GM21619 (cell line): Measurements from ENCODE around the gene FRMD4B.
"Not testable (repeated sequence)": the region's sequence is repeated elsewhere in the genome, so short reads cannot be mapped to it uniquely, and the experiment has no call there.

Experiments used
- ATAC-seq: cut with Tn5 transposase; IDR thresholded peaks from one replicate; pipeline ENCODE4 v1.9.1; 2021; ENCODE audit not compliant: unreplicated experiment

FRMD4B gene

GRCh38 chr3:69290430-69290829 is 95.5 kb downstream of the FRMD4B start:
- no peak for ATAC-seq

GRCh38 chr3:69290006-69290405 is 95.9 kb downstream of the FRMD4B start:
- no peak for ATAC-seq

- no peak for ATAC-seq
Observed at GRCh38 chr3:69288161-69288895, 97.6 kb downstream of the FRMD4B start.

- ATAC-seq = no peak
Observed at GRCh38 chr3:69283913-69284611, 101.8 kb downstream of the FRMD4B start.

GRCh38 chr3:69283496-69283895 is 102.4 kb downstream of the FRMD4B start:
- ATAC-seq = no peak

GRCh38 chr3:69282181-69282580 is 103.7 kb downstream of the FRMD4B start:
- no peak for ATAC-seq

- ATAC-seq = not testable (repeated sequence)
Observed at GRCh38 chr3:69277403-69277802, 108.5 kb downstream of the FRMD4B start.

GRCh38 chr3:69276884-69277283 is 109.0 kb downstream of the FRMD4B start:
- ATAC-seq = no peak

- ATAC-seq = not testable (repeated sequence)
Observed at GRCh38 chr3:69276191-69276590, 109.7 kb downstream of the FRMD4B start.

GRCh38 chr3:69273896-69274295 is 112.0 kb downstream of the FRMD4B start:
- no peak for ATAC-seq

- ATAC-seq = no peak
Observed at GRCh38 chr3:69272556-69272955, 113.3 kb downstream of the FRMD4B start.

GRCh38 chr3:69271098-69271497 is 114.8 kb downstream of the FRMD4B start:
- no peak for ATAC-seq

GRCh38 chr3:69266585-69266984 is 119.3 kb downstream of the FRMD4B start:
- no peak for ATAC-seq

- not testable (repeated sequence) for ATAC-seq
Observed at GRCh38 chr3:69266071-69266470, 119.8 kb downstream of the FRMD4B start.

- not testable (repeated sequence) for ATAC-seq
Observed at GRCh38 chr3:69260843-69261405, 125.0 kb downstream of the FRMD4B start.

- ATAC-seq = no peak
Observed at GRCh38 chr3:69260216-69260787, 125.6 kb downstream of the FRMD4B start.

GRCh38 chr3:69259125-69259524 is 126.8 kb downstream of the FRMD4B start:
- no peak for ATAC-seq

GRCh38 chr3:69255928-69256327 is 130.0 kb downstream of the FRMD4B start:
- ATAC-seq = no peak

- no peak for ATAC-seq
Observed at GRCh38 chr3:69254351-69254750, 131.5 kb downstream of the FRMD4B start.

GRCh38 chr3:69252631-69253030 is 133.3 kb downstream of the FRMD4B start:
- ATAC-seq = no peak

- no peak for ATAC-seq
Observed at GRCh38 chr3:69252141-69252540, 133.7 kb downstream of the FRMD4B start.
